ENCODE measurements around the gene SPRY1. TPM values are rescaled to one million over a fixed set of nuclear protein-coding genes. Genes with fewer than 3 reads are reported as not detected.
A peak's percentile ranks its signal among the peaks of the same experiment; 100 is the strongest.

Gene SPRY1
- total RNA-seq, 4 donors from 2014 or later, result 79.3 to 118 (median 98.4) TPM

DNA sequence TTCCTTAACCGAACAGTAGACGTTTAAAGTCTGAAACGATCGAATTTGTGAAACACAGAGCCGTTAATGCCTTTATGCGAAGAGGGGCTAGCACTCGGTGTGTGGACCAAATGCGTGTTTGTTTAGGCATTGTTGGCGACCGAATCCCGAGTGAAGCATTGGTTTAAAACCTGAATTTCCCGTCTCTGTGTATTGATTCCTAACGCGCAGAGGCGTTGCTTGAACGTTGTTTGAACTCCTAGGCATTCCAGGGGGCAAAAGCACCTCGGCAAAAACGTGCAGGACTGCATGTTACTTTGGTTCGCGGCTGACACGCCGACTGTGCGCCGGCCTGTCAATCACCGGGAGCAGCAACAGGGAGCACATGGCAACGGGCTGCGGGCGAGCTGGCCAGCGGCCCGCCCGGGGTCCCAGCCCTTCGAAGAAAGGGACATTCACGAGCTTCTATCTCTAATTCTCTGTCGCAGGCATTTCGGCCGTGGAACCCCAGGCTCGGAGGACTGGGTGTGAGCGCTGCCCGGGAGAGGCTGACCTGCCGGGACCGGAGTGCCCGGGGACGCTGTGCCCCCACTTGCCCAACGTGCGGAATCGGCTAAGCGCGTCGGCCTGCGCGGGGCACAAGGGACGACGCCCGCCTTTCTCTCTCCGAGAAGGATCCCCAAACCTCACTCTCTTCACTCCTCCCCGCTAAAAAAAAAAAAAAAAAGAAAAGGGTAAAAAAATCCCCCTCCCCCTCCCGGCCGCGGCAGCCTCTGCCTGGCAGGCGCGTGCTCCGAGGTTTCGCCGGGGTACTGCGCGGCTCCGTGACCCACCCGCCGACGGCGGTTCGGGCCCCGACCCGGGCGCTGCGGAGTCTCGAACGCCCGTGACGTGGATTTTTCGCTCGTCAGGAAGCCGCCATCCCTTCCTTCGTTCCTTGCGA lies 810 bp downstream of the SPRY1 start:
- H3K4me1 ChIP-seq, result peaks cover 0 to 30% (median 0%) of the 10 kb centered on the region in 3 donors
- peak overlapping the region; percentile 51 to 97 (median 94) for H3K27ac ChIP-seq
- peak; percentile 12 for ATAC-seq
- peaks cover 0 to 9% of the 10 kb centered on the region in 2 donors for H3K36me3 ChIP-seq
- H3K4me3 ChIP-seq, result peak overlapping the region; percentile 57 to 82
- H3K27me3 ChIP-seq, result no peaks in the 10 kb centered on the region
- WGBS, 2 donors (ENCODE audit: low coverage in 1 of 2), result 0% methylated on average over 9 to 25 of the region's 85 CpGs
- H3K9me3 ChIP-seq, result no peaks in the 10 kb centered on the region
- TF ChIP-seq EP300 (IDR thresholded peaks at IDR 0.05) (no peak), POLR2AphosphoS5 (IDR thresholded peaks at IDR 0.05) (no peak), POLR2A (IDR thresholded peaks at IDR 0.05) (no peak)

GRCh38 chr4:123398066-123398852 lies 1.7 kb downstream of the SPRY1 start:
- H3K9me3 ChIP-seq, result no peaks in the 10 kb centered on the region
- peak; percentile 35 for TF ChIP-seq POLR2AphosphoS5 (IDR thresholded peaks at IDR 0.05)
- no peak for TF ChIP-seq EP300 (IDR thresholded peaks at IDR 0.05)
- peak; percentile 47 to 80 (median 67) for TF ChIP-seq CTCF (IDR thresholded peaks at IDR 0.05)
- peak; percentile 23 to 25 for TF ChIP-seq POLR2A (IDR thresholded peaks at IDR 0.05)
- H3K27me3 ChIP-seq, result no peaks in the 10 kb centered on the region
- H3K4me1 ChIP-seq, result peaks cover 0 to 39% (median 0%) of the 10 kb centered on the region in 3 donors
- H3K36me3 ChIP-seq, result peaks cover 0 to 18% of the 10 kb centered on the region in 2 donors
- peak; percentile 82 for ATAC-seq
- no CpG with 5 or more reads among the region's 94 CpGs for WGBS, 2 donors (ENCODE audit: low coverage in 1 of 2)
- peak overlapping the region; percentile 57 to 82 for H3K4me3 ChIP-seq
- peak overlapping the region; percentile 51 to 97 (median 94) for H3K27ac ChIP-seq

DNA sequence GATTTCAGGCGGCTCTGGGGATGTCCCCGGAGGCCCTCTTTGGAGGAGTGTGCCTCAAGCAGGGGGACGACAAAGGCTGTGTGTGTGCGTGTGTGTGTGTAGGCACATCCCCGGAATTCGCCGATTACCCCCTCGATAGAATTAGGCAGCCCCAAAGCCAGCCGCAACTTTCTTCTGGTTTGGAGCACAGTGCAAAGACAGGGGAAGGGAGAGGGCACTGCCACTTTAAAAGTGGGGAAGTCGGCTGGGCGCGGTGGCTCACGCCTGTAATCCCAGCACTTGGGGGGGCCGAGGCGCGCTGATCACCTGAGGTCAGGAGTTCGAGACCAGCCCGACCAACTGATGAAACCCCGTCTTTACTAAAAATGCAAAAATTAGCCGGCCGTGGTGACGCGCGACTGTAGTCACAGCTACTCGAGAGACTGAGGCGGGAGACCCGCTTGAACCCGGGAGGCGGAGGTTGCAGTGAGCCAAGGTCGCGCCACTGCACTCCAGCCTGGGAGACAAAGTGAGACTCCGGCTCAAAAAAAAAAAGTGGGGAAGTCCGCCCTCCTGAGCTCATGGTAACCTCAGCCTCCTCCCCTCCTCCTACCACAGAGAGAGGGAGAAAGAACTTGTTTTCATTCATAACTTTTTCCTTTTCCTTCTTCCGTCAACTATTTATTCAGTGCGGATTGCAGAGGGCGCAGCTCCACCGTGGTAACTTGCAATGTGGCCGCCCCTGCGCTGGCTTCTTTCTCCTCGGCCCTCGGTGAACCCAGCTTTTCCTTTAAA lies 2.4 kb downstream of the SPRY1 start:
- Histone ChIP-seq H3K9me3 (no peaks in the 10 kb centered on the region), H3K36me3 (peaks cover 0 to 20% of the 10 kb centered on the region in 2 donors), H3K4me1 (peaks cover 0 to 47% (median 3%) of the 10 kb centered on the region in 3 donors), H3K27ac (peak overlapping the region; percentile 51 to 97 (median 94)), H3K27me3 (no peaks in the 10 kb centered on the region), H3K4me3 (peak overlapping the region; percentile 57 to 82)
- ATAC-seq, result peak; percentile 38
- TF ChIP-seq EP300 (IDR thresholded peaks at IDR 0.05) (no peak), CTCF (IDR thresholded peaks at IDR 0.05) (peak in 1 of 4 experiments; percentile 49)
- 0 to 3% methylated on average over 5 to 7 of the region's 41 CpGs for WGBS, 2 donors (ENCODE audit: low coverage in 1 of 2)

DNA sequence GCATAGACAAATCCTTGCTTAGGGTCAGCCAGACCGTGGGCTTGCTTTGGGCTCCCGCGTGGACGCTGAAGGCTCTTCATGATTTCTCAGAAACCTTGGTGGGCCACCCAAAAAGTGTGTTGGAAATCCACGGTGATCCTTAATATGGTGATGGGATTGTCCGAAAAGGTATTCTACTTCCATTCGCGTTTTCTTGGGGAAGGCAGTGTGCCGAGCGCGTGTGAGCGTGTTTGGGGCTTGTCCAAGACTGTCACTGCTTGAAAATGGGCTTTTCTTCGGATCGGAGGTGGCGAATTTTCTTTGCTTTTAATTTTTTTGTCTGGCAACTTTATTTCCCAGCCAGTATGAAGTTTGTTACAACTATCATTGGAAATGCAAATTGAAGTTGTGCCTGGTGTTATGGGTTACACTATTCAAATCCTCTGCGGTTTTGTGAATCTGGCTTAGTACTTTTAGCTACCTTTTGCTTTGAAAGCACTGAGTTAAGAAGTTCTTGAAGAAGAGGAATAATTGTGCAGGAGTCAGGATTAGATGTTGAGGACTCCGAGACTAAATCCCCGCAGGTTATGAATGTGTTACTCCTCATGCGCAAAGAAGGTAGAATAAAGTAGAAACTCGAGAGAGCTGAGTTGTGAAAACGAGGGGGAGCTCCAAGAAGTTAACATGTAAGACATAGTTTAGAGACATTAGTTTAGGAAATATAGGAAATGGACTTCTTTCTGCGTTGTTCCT lies 3.2 kb downstream of the SPRY1 start:
- H3K27me3 ChIP-seq, result no peaks in the 10 kb centered on the region
- TF ChIP-seq POLR2AphosphoS5 (IDR thresholded peaks at IDR 0.05) (peak; percentile 17), CTCF (IDR thresholded peaks at IDR 0.05) (no peak), EP300 (IDR thresholded peaks at IDR 0.05) (no peak), POLR2A (IDR thresholded peaks at IDR 0.05) (no peak)
- H3K4me3 ChIP-seq, result peak overlapping the region; percentile 57 to 82
- H3K36me3 ChIP-seq, result peaks cover 0 to 20% of the 10 kb centered on the region in 2 donors
- H3K27ac ChIP-seq, result peak overlapping the region; percentile 51 to 97 (median 94)
- peaks cover 0 to 54% (median 3%) of the 10 kb centered on the region in 3 donors for H3K4me1 ChIP-seq
- WGBS, 2 donors (ENCODE audit: low coverage in 1 of 2), result 1 to 2% methylated on average over 17 to 22 of the region's 22 CpGs
- ATAC-seq, result no peak
- no peaks in the 10 kb centered on the region for H3K9me3 ChIP-seq
